ENCODE data around the gene RPS21. TPM values are rescaled to one million over a fixed set of nuclear protein-coding genes. Genes with fewer than 3 reads are reported as not detected.

Gene RPS21
- total and polyA plus RNA-seq, 9 of the 15 experiments (the other 6 are each of a cell fraction or from before 2014, with no cell fraction given): 1,380 to 5,647 (median 3,091) TPM

GRCh38 chr20:62430866-62431447 lies 44.1 kb downstream of the RPS21 start (continued):
- TF ChIP-seq TSHZ1 (CRISPR knock-in tag; IDR thresholded peaks at IDR 0.05) (no peak), ARNT (IDR thresholded peaks at IDR 0.05) (no peak), CTBP1 (IDR thresholded peaks at IDR 0.05; ENCODE audit: borderline replicate concordance) (no peak), POLR2B (IDR thresholded peaks at IDR 0.05; ENCODE audit: low read depth, partially characterized antibody) (no peak), ZFX (CRISPR knock-in tag; IDR thresholded peaks at IDR 0.05) (no peak), ZNF668 (CRISPR knock-in tag; IDR thresholded peaks at IDR 0.05) (no peak), ZNF197 (CRISPR knock-in tag; IDR thresholded peaks at IDR 0.05; ENCODE audit: low read depth) (no peak), USF1 (CRISPR knock-in tag; IDR thresholded peaks at IDR 0.05) (peak; percentile 87), CLOCK (CRISPR knock-in tag; IDR thresholded peaks at IDR 0.05; ENCODE audit: borderline replicate concordance) (no peak), PCBP2 (IDR thresholded peaks at IDR 0.05; ENCODE audit: low read depth, low read length, poor library complexity, severe bottlenecking) (no peak), ZNF785 (CRISPR knock-in tag; IDR thresholded peaks at IDR 0.05) (no peak), CREM (IDR thresholded peaks at IDR 0.05; ENCODE audit: low read depth) (no peak), FIP1L1 (IDR thresholded peaks at IDR 0.05; ENCODE audit: low read depth, low read length, poor library complexity, severe bottlenecking) (no peak), SFPQ (IDR thresholded peaks at IDR 0.05; ENCODE audit: low read depth, low read length) (no peak), RAD51 (IDR thresholded peaks at IDR 0.05; ENCODE audit: borderline replicate concordance, low read depth) (peak; percentile 57; the same call in 1 of the 2 replicates), TFE3 (CRISPR knock-in tag; IDR thresholded peaks at IDR 0.05) (peak; percentile 22; the same call in 1 of the 2 replicates)
